ENCODE measurements around the gene MGAT3.

MGAT3 gene

GRCh38 chr22:39448205-39449054 is 8.4 kb upstream of the MGAT3 start:
- no peaks in the 10 kb centered on the region for H3K9me3 ChIP-seq (ENCODE audit: control insufficient read depth, insufficient read depth, low read depth, low read length)
- no peak overlapping the region for H3K27ac ChIP-seq (ENCODE audit: extremely low read depth, low read depth, low read length)
- CTCF ChIA-PET = interaction anchor here (1.1 kb wide), 1 partner anchor 12 kb away, joined by 4 read pairs; no protein-coding TSS in a partner anchor
- POLR2A ChIA-PET = interaction anchor here (2.1 kb wide), 1 partner anchor 72 kb away, joined by 16 read pairs; the partner anchor contains the start of gene ATF4
- TF ChIP-seq ZBTB48 (tag by site-specific recombination; IDR thresholded peaks at IDR 0.05) = peak; percentile 15; the same call in 1 of the 2 replicates
- TF ChIP-seq ZNF398 (tag by site-specific recombination; IDR thresholded peaks at IDR 0.05) = no peak
- H3K4me3 ChIP-seq (ENCODE audit: low read depth, low read length) = no peak overlapping the region
- no peaks in the 10 kb centered on the region for H3K36me3 ChIP-seq (ENCODE audit: control insufficient read depth in 2 of 2, insufficient read depth in 1 of 2, low read length in 2 of 2)
- no peaks in the 10 kb centered on the region for H3K4me1 ChIP-seq (ENCODE audit: control insufficient read depth, insufficient read depth, low read length)

GRCh38 chr22:39449708-39450107 is 7.1 kb upstream of the MGAT3 start:
- ChIA-PET POLR2A (no interaction called here), CTCF (interaction anchor here (1.5 kb wide), 1 partner anchor 44 kb away, joined by 3 read pairs; no protein-coding TSS in a partner anchor)
- Histone ChIP-seq H3K4me1 (ENCODE audit: control insufficient read depth, insufficient read depth, low read length) (no peaks in the 10 kb centered on the region), H3K4me3 (ENCODE audit: low read depth, low read length) (no peak overlapping the region), H3K36me3 (ENCODE audit: control insufficient read depth in 2 of 2, insufficient read depth in 1 of 2, low read length in 2 of 2) (no peaks in the 10 kb centered on the region), H3K27ac (ENCODE audit: extremely low read depth, low read depth, low read length) (no peak overlapping the region), H3K9me3 (ENCODE audit: control insufficient read depth, insufficient read depth, low read depth, low read length) (no peaks in the 10 kb centered on the region)
- TF ChIP-seq PRDM4 (tag by site-specific recombination; IDR thresholded peaks at IDR 0.05) (no peak), ZNF555 (tag by site-specific recombination; conservative IDR thresholded peaks at IDR 0.05) (no peak), ZNF121 (tag by site-specific recombination; IDR thresholded peaks at IDR 0.05) (no peak), PRDM10 (tag by site-specific recombination; IDR thresholded peaks at IDR 0.05) (no peak), ZNF837 (tag by site-specific recombination; IDR thresholded peaks at IDR 0.05) (no peak), ZBTB17 (tag by site-specific recombination; IDR thresholded peaks at IDR 0.05) (0 out of 2 replicates have a peak, but pooled peaks have one; percentile 18)

GRCh38 chr22:39450258-39450955 is 6.4 kb upstream of the MGAT3 start:
- Histone ChIP-seq H3K4me3 (ENCODE audit: low read depth, low read length) (no peak overlapping the region), H3K27ac (ENCODE audit: extremely low read depth, low read depth, low read length) (no peak overlapping the region), H3K36me3 (ENCODE audit: control insufficient read depth in 2 of 2, insufficient read depth in 1 of 2, low read length in 2 of 2) (no peaks in the 10 kb centered on the region), H3K4me1 (ENCODE audit: control insufficient read depth, insufficient read depth, low read length) (no peaks in the 10 kb centered on the region), H3K9me3 (ENCODE audit: control insufficient read depth, insufficient read depth, low read depth, low read length) (no peaks in the 10 kb centered on the region)
- CTCF ChIA-PET = interaction anchor here (0.6 to 1.5 kb wide), 2 partner anchors 43 to 139 kb away, joined by 3 read pairs; no protein-coding TSS in a partner anchor
- POLR2A ChIA-PET = no interaction called here
- TF ChIP-seq ELK4 (IDR thresholded peaks at IDR 0.05; ENCODE audit: borderline replicate concordance, low read depth, low read length) = no peak
- TF ChIP-seq ZNF404 (tag by site-specific recombination; IDR thresholded peaks at IDR 0.05) = no peak
- TF ChIP-seq ZBTB26 (tag by site-specific recombination; optimal IDR thresholded peaks at IDR 0.05) = no peak
- no peak for TF ChIP-seq YY2 (tag by site-specific recombination; IDR thresholded peaks at IDR 0.05)
- TF ChIP-seq ZNF398 (tag by site-specific recombination; IDR thresholded peaks at IDR 0.05) = no peak
- TF ChIP-seq ATF2 (tag by site-specific recombination; IDR thresholded peaks at IDR 0.05; ENCODE audit: low read depth) = no peak
